Fibroblast of lung (primary cell): ENCODE measurements around the gene CAB39L. TPM values are rescaled to one million over a fixed set of nuclear protein-coding genes. Genes with fewer than 3 reads are reported as not detected.
A peak's percentile ranks its signal among the peaks of the same experiment; 100 is the strongest.

Source experiments
- DNase-seq, 2 donors: peaks; one replicate each; pipeline versions ENCODE4 v3.0.0 to v3.0.0-alpha.2; 2010; ENCODE audit warnings: low read depth in 2 of 2
- H2AFZ ChIP-seq: 2 replicates; pipeline ENCODE4 v1.5.1; 2012; ENCODE audit warnings: low read length, control low read depth, inconsistent platforms
- H3K27ac ChIP-seq: 2 replicates; pipeline ENCODE4 v1.5.1; 2011; ENCODE audit warnings: low read length, control low read depth; ENCODE audit not compliant: insufficient read depth
- H3K27me3 ChIP-seq: 2 replicates; pipeline ENCODE4 v1.5.1; 2011; ENCODE audit warnings: mild to moderate bottlenecking, low read length; ENCODE audit not compliant: control insufficient read depth, insufficient read depth
- H3K36me3 ChIP-seq: 2 replicates; pipeline ENCODE4 v1.5.1; 2011; ENCODE audit warnings: low read length; ENCODE audit not compliant: control insufficient read depth, insufficient read depth
- H3K4me1 ChIP-seq: 2 replicates; pipeline ENCODE4 v1.5.1; 2011; ENCODE audit warnings: low read length; ENCODE audit not compliant: control insufficient read depth, insufficient read depth; ENCODE audit errors: extremely low read depth
- H3K4me2 ChIP-seq: 2 replicates; pipeline ENCODE4 v1.5.1; 2011; ENCODE audit warnings: low read length, control low read depth; ENCODE audit not compliant: insufficient read depth; ENCODE audit errors: extremely low read depth
- H3K4me3 ChIP-seq, 4 experiments: fragments of 200-600 bp in 1 of 4; sonication (generic) in 1 of 4; replicated peaks in 1 of 4; 2 replicates each; pipeline ENCODE4 v1.5.1; 2011 to 2016; ENCODE audit warnings: low read length in 4 of 4, low read depth in 3 of 4, mild to moderate bottlenecking in 3 of 4, control low read depth in 2 of 4, inconsistent platforms in 1 of 4, mixed read lengths in 1 of 4; ENCODE audit not compliant: insufficient read depth in 1 of 4; ENCODE audit errors: control extremely low read depth in 1 of 4
- H3K79me2 ChIP-seq: 2 replicates; pipeline ENCODE4 v1.5.1; 2012; ENCODE audit warnings: mild to moderate bottlenecking, low read length, inconsistent platforms; ENCODE audit not compliant: control insufficient read depth, insufficient read depth
- H3K9ac ChIP-seq: 2 replicates; pipeline ENCODE4 v1.5.1; 2011; ENCODE audit warnings: mild to moderate bottlenecking, low read length, control low read depth; ENCODE audit not compliant: insufficient read depth
- H3K9me3 ChIP-seq: 2 replicates; pipeline ENCODE4 v1.5.1; 2012; ENCODE audit warnings: low read depth, low read length; ENCODE audit not compliant: control insufficient read depth, insufficient read depth
- H4K20me1 ChIP-seq: 2 replicates; pipeline ENCODE4 v1.5.1; 2011; ENCODE audit warnings: low read length; ENCODE audit not compliant: control insufficient read depth, insufficient read depth; ENCODE audit errors: extremely low read depth
- CTCF ChIP-seq, 2 donors: IDR thresholded peaks in 1 of 2; conservative IDR thresholded peaks in 1 of 2; 1 replicate in 1 of 2; 2 replicates in 1 of 2; pipeline ENCODE4 v1.5.1; 2011 to 2012; ENCODE audit warnings: low read length in 2 of 2, control low read depth in 1 of 2, inconsistent platforms in 1 of 2, low read depth in 1 of 2, mild to moderate bottlenecking in 1 of 2
- EZH2 ChIP-seq: IDR thresholded peaks from 2 replicates; pipeline ENCODE4 v1.5.1; 2012; ENCODE audit warnings: low read length, control low read depth, mild to moderate bottlenecking; ENCODE audit errors: missing control alignments
- polyA plus RNA-seq, 2 donors: library from polyadenylated mRNA; depleted of rRNA in 1 of 2; stranded (reverse) in 1 of 2; unstranded in 1 of 2; fragments of >200 nt; gene quantifications; 2 replicates each; pipeline ENCODE4 v1.2.1, GENCODE V29; 2011 to 2012; ENCODE audit warnings: missing spikeins in 1 of 2
- total RNA-seq: library from RNA; depleted of rRNA; stranded (reverse); fragments of >200 nt; gene quantifications from 2 replicates; pipeline ENCODE4 v1.2.1, GENCODE V29; 2014

Gene CAB39L
- total and polyA plus RNA-seq, 2 donors (not counting 1 experiment from before 2014, with no cell fraction given): 9.4 to 13.0 TPM

GRCh38 chr13:49410006-49410405 lies 33.9 kb downstream of the CAB39L start:
- no peak overlapping the region for H3K27ac ChIP-seq
- H3K27me3 ChIP-seq: no peaks in the 10 kb centered on the region
- no peak overlapping the region for H2AFZ ChIP-seq
- no peak for TF ChIP-seq EZH2
- TF ChIP-seq CTCF (conservative IDR thresholded peaks at IDR 0.05 in 1 of 2, IDR thresholded peaks at IDR 0.05 in 1 of 2; ENCODE audit: low read depth in 1 of 2, low read length in 2 of 2): no peak
- no peaks in the 10 kb centered on the region for H3K36me3 ChIP-seq
- no peak overlapping the region for H3K9ac ChIP-seq
- DNase-seq: peak in 1 of 2 donors; percentile 28
- no peaks in the 10 kb centered on the region for H3K9me3 ChIP-seq
- no peak overlapping the region for H3K4me3 ChIP-seq
- no peaks in the 10 kb centered on the region for H3K79me2 ChIP-seq
- H3K4me1 ChIP-seq: no peaks in the 10 kb centered on the region
- H4K20me1 ChIP-seq: no peaks in the 10 kb centered on the region
- H3K4me2 ChIP-seq: no peak overlapping the region

- Histone ChIP-seq H3K4me1 (no peaks in the 10 kb centered on the region), H4K20me1 (no peaks in the 10 kb centered on the region), H3K36me3 (no peaks in the 10 kb centered on the region), H3K27ac (no peak overlapping the region), H3K9ac (no peak overlapping the region), H3K79me2 (no peaks in the 10 kb centered on the region), H3K27me3 (no peaks in the 10 kb centered on the region), H3K4me3 (no peak overlapping the region), H3K4me2 (no peak overlapping the region), H3K9me3 (no peaks in the 10 kb centered on the region), H2AFZ (no peak overlapping the region)
- DNase-seq: no peak
- TF ChIP-seq EZH2 (no peak), CTCF (conservative IDR thresholded peaks at IDR 0.05 in 1 of 2, IDR thresholded peaks at IDR 0.05 in 1 of 2; ENCODE audit: low read depth in 1 of 2, low read length in 2 of 2) (no peak)
Measured at GRCh38 chr13:49409008-49409407, 34.9 kb downstream of the CAB39L start.

GRCh38 chr13:49407936-49408335 lies 35.9 kb downstream of the CAB39L start:
- no peak overlapping the region for H3K4me2 ChIP-seq
- H3K9me3 ChIP-seq: no peaks in the 10 kb centered on the region
- TF ChIP-seq CTCF (conservative IDR thresholded peaks at IDR 0.05 in 1 of 2, IDR thresholded peaks at IDR 0.05 in 1 of 2; ENCODE audit: low read depth in 1 of 2, low read length in 2 of 2) (no peak), EZH2 (no peak)
- no peaks in the 10 kb centered on the region for H3K27me3 ChIP-seq
- no peak for DNase-seq
- H3K79me2 ChIP-seq: no peaks in the 10 kb centered on the region
- no peaks in the 10 kb centered on the region for H3K4me1 ChIP-seq
- no peak overlapping the region for H3K9ac ChIP-seq
- H3K27ac ChIP-seq: no peak overlapping the region
- no peak overlapping the region for H3K4me3 ChIP-seq
- H2AFZ ChIP-seq: no peak overlapping the region
- H3K36me3 ChIP-seq: no peaks in the 10 kb centered on the region
- no peaks in the 10 kb centered on the region for H4K20me1 ChIP-seq
